Effector memory CD4-positive, alpha-beta T cell (primary cell): ENCODE data around the gene ATG101.

Experiments used
- DNase-seq, 3 donors: peaks; one replicate each; pipeline ENCODE4 v3.0.0-alpha.2; 2020
- H3K27ac ChIP-seq: 2 replicates; pipeline ENCODE4 v1.7.0; 2013; ENCODE audit warnings: mild to moderate bottlenecking, low read length, moderate library complexity; ENCODE audit not compliant: insufficient read depth, poor library complexity, severe bottlenecking
- H3K27me3 ChIP-seq: replicated peaks from 2 replicates; pipeline ENCODE4 v1.7.0; 2013; ENCODE audit warnings: mild to moderate bottlenecking, low read length; ENCODE audit not compliant: insufficient read depth, control insufficient read depth, poor library complexity, severe bottlenecking
- H3K36me3 ChIP-seq: 2 replicates; pipeline ENCODE4 v1.7.0; 2013; ENCODE audit warnings: mild to moderate bottlenecking, low read length, moderate library complexity; ENCODE audit not compliant: control insufficient read depth, insufficient read depth
- H3K4me1 ChIP-seq: 2 replicates; pipeline ENCODE4 v1.7.0; 2013; ENCODE audit warnings: low read length, mild to moderate bottlenecking; ENCODE audit not compliant: control insufficient read depth, insufficient read depth, poor library complexity, severe bottlenecking
- H3K4me3 ChIP-seq: 2 replicates; pipeline ENCODE4 v1.7.0; 2013; ENCODE audit warnings: low read length, low read depth, mild to moderate bottlenecking; ENCODE audit not compliant: insufficient read depth, poor library complexity, severe bottlenecking
- H3K9me3 ChIP-seq: 2 replicates; pipeline ENCODE4 v1.7.0; 2013; ENCODE audit warnings: mild to moderate bottlenecking, low read length, moderate library complexity; ENCODE audit not compliant: control insufficient read depth

The ATG101 gene

GRCh38 chr12:52052468-52053186 lies 17.2 kb upstream of the ATG101 start:
- peaks cover 24% of the 10 kb centered on the region for H3K4me1 ChIP-seq
- no peaks in the 10 kb centered on the region for H3K27me3 ChIP-seq
- H3K36me3 ChIP-seq = no peaks in the 10 kb centered on the region
- peak in 1 of 3 donors; percentile 16 for DNase-seq
- H3K9me3 ChIP-seq = no peaks in the 10 kb centered on the region
- H3K27ac ChIP-seq = peak overlapping the region; percentile 76
- H3K4me3 ChIP-seq = no peak overlapping the region

- no peak overlapping the region for H3K4me3 ChIP-seq
- peaks cover 24% of the 10 kb centered on the region for H3K4me1 ChIP-seq
- no peaks in the 10 kb centered on the region for H3K36me3 ChIP-seq
- DNase-seq = no peak
- no peak overlapping the region for H3K27ac ChIP-seq
- H3K9me3 ChIP-seq = no peaks in the 10 kb centered on the region
- no peaks in the 10 kb centered on the region for H3K27me3 ChIP-seq
Observed at GRCh38 chr12:52053536-52054209, 16.1 kb upstream of the ATG101 start.

DNA sequence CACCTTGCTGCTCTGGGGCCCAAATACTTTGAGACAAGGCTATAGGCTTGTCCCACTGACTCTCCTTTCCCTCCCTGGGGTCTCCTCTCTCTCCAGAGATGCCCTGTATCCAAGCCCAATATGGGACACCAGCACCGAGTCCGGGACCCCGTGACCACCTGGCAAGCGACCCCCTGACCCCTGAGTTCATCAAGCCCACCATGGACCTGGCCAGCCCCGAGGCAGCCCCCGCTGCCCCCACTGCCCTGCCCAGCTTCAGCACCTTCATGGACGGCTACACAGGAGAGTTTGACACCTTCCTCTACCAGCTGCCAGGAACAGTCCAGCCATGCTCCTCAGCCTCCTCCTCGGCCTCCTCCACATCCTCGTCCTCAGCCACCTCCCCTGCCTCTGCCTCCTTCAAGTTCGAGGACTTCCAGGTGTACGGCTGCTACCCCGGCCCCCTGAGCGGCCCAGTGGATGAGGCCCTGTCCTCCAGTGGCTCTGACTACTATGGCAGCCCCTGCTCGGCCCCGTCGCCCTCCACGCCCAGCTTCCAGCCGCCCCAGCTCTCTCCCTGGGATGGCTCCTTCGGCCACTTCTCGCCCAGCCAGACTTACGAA lies 15.4 kb upstream of the ATG101 start:
- H3K27me3 ChIP-seq = no peaks in the 10 kb centered on the region
- H3K4me1 ChIP-seq = peaks cover 24% of the 10 kb centered on the region
- H3K9me3 ChIP-seq = no peaks in the 10 kb centered on the region
- H3K36me3 ChIP-seq = no peaks in the 10 kb centered on the region
- H3K4me3 ChIP-seq = no peak overlapping the region
- no peak overlapping the region for H3K27ac ChIP-seq
- no peak for DNase-seq

- H3K4me3 ChIP-seq = no peak overlapping the region
- peaks cover 22% of the 10 kb centered on the region for H3K4me1 ChIP-seq
- no peak for DNase-seq
- no peaks in the 10 kb centered on the region for H3K9me3 ChIP-seq
- no peaks in the 10 kb centered on the region for H3K36me3 ChIP-seq
- no peak overlapping the region for H3K27ac ChIP-seq
- no peaks in the 10 kb centered on the region for H3K27me3 ChIP-seq
Observed at GRCh38 chr12:52054833-52055730, 14.7 kb upstream of the ATG101 start.

DNA sequence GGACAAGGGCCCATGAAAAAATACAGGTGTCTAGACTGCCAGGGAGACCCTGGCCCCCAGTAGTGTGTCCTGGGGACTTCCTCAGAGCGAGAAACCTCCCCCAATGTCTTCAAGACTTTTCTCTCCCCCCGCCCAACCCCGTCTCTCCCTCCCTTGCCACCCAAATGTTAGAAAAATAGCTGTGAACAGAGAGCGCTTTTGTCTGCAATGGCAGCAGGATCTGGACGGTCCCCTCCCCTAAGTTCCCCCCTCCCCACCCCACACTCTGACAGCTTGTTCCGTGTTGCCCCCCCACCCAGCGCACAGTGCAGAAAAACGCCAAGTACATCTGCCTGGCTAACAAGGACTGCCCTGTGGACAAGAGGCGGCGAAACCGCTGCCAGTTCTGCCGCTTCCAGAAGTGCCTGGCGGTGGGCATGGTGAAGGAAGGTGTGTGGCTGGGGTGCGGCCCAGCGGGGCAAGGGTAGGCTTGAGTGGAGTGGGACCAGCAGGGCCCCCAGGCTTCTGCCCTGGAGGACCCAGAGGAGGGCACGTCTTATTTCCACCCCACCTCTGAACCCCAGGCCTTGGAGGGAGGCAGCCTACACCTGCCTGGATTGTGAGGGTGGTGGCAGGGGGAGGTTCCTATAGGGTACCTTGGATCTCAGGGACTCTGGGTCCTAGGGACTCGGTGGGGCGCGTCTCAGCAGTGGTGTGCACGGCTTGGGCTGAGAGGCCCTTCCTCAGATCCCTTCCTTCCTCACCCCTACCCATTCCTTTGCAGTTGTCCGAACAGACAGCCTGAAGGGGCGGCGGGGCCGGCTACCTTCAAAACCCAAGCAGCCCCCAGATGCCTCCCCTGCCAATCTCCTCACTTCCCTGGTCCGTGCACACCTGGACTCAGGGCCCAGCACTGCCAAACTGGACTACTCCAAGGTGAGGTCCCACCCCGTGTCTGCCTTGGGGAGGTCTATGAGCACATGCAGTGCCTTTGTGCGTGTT lies 13.8 kb upstream of the ATG101 start:
- no peaks in the 10 kb centered on the region for H3K36me3 ChIP-seq
- H3K9me3 ChIP-seq = no peaks in the 10 kb centered on the region
- H3K4me1 ChIP-seq = peaks cover 13% of the 10 kb centered on the region
- no peak for DNase-seq
- no peak overlapping the region for H3K27ac ChIP-seq
- no peak overlapping the region for H3K4me3 ChIP-seq
- no peaks in the 10 kb centered on the region for H3K27me3 ChIP-seq

DNA sequence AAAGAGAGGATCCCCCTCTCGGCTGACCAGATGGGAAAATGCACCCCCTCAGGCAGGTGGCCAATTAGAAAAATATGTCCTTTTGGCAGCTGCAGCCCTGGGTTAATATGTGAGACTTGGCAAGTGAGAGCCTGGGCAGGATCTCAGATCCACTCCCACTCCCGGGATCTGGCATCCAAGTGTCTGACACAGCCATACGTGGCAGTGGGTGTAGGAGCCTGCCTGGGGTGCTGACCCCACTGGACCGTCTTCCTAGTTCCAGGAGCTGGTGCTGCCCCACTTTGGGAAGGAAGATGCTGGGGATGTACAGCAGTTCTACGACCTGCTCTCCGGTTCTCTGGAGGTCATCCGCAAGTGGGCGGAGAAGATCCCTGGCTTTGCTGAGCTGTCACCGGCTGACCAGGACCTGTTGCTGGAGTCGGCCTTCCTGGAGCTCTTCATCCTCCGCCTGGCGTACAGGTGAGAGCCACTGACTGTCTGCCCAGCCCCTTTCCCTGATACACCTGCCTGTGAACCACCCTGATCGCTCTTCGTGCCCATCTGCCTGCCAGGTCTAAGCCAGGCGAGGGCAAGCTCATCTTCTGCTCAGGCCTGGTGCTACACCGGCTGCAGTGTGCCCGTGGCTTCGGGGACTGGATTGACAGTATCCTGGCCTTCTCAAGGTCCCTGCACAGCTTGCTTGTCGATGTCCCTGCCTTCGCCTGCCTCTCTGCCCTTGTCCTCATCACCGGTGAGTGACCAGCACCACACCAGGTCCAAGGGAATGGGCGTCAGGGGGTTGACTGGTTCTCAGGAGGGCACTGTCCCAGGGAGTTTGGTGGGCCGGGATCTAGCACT lies 12.8 kb upstream of the ATG101 start:
- no peak overlapping the region for H3K4me3 ChIP-seq

DNA sequence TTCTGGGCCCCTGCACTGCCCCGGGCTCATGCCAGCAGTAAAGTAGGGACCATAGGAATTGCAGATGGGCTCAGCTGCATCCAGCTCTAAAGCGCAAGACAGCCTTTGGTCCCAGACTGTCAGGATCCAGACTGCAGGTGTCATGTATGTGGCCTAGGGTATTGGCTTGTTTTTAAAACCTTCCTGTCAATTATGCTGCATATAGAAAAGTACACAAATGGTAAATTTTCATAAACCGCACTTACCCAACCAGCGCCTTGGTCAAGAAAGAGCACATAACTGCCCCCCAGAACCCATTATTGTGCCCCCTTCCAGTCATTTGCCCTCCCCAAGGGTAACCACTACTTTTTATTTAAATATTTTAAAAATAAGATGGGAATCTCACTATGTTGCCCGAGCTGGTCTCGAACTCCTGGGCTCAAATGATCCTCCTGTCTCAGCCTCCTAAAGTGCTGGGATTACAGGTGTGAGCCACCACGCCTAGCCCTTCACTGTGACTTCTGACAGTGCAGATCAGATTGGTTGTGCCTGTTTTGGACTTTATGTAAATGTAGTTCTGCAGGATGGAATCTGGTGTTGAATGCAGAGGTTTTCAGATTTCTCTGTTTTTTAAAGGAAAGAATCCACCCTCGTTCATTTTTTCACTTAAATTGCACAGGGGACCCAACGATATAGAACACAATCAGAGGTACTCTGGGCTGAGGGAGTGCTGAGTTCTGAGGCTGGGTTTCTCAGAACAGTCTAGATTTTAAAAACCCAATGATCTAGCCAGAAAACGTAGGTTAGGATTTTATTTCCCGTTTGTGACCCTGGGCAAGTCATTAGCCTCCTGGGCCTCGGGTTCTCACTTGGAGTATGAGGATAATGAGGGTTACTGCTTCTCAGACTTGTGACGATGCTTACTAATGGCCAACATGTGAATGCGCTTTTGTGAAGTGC lies 11.9 kb upstream of the ATG101 start:
- H3K36me3 ChIP-seq = no peaks in the 10 kb centered on the region
- no peaks in the 10 kb centered on the region for H3K9me3 ChIP-seq
- DNase-seq = no peak
- H3K27ac ChIP-seq = no peak overlapping the region
- H3K27me3 ChIP-seq = no peaks in the 10 kb centered on the region
- no peaks in the 10 kb centered on the region for H3K4me1 ChIP-seq
- H3K4me3 ChIP-seq = no peak overlapping the region

More for the DNA sequence above, 12.8 kb upstream of the ATG101 start:
- DNase-seq = no peak
- peaks cover 6% of the 10 kb centered on the region for H3K4me1 ChIP-seq
- no peaks in the 10 kb centered on the region for H3K9me3 ChIP-seq
- H3K36me3 ChIP-seq = no peaks in the 10 kb centered on the region
- H3K27ac ChIP-seq = no peak overlapping the region
- no peaks in the 10 kb centered on the region for H3K27me3 ChIP-seq
